Sigmoid colon (tissue), 4 donors: ENCODE data around the gene BTNL3.

Experiments used
- CTCF ChIP-seq, 4 experiments: fragments of 450-650 bp in 3 of 4; fragments of 200-600 bp in 1 of 4; IDR thresholded peaks; one replicate each; pipeline ENCODE4 v1.5.1; 2016 to 2019; ENCODE audit warnings: antibody characterized with exemption in 4 of 4, mild to moderate bottlenecking in 3 of 4, moderate library complexity in 2 of 4
- EP300 ChIP-seq, 4 donors: sonication (generic); formaldehyde crosslinking; IDR thresholded peaks; one replicate each; pipeline ENCODE4 v1.6.1; 2017; ENCODE audit warnings: antibody characterized with exemption in 4 of 4
- POLR2A ChIP-seq, 2 donors: fragments of 450-650 bp; IDR thresholded peaks; one replicate each; pipeline ENCODE4 v1.6.1; 2016; ENCODE audit warnings: antibody characterized with exemption in 2 of 2, mild to moderate bottlenecking in 2 of 2, moderate library complexity in 2 of 2

- TF ChIP-seq EP300 (IDR thresholded peaks at IDR 0.05) = no peak
- TF ChIP-seq CTCF (IDR thresholded peaks at IDR 0.05) = no peak
- no peak for TF ChIP-seq POLR2A (IDR thresholded peaks at IDR 0.05)
Observed at GRCh38 chr5:181047921-181048320, 59.3 kb downstream of the BTNL3 start.
